Loucy (cell line): ENCODE data around the gene CPSF2.

Experiments
- CTCF ChIP-seq: fragments of 200-600 bp; sonication (generic); conservative IDR thresholded peaks from 2 replicates; pipeline ENCODE4 v1.5.1; 2014; ENCODE audit warnings: mild to moderate bottlenecking, antibody characterized with exemption, low read length
- EZH2phosphoT487 ChIP-seq: fragments of 200-600 bp; IDR thresholded peaks from 2 replicates; pipeline ENCODE4 v1.6.1; 2018; ENCODE audit warnings: antibody characterized with exemption, mild to moderate bottlenecking, moderate library complexity, borderline replicate concordance

GRCh38 chr14:92121670-92122350 is at the start of gene CPSF2, which contains the start of gene NDUFB1:
- TF ChIP-seq CTCF (no peak), EZH2phosphoT487 (no peak)
